Vagina (tissue), 2 donors: ENCODE results near the gene COQ8A.

Source experiments
- POLR2A ChIP-seq, 2 donors: fragments of 450-650 bp; IDR thresholded peaks; one replicate each; pipeline ENCODE4 v1.6.1; 2017; ENCODE audit warnings: antibody characterized with exemption in 2 of 2, mild to moderate bottlenecking in 2 of 2, moderate library complexity in 2 of 2
- POLR2AphosphoS5 ChIP-seq, 2 donors: sonication (generic); formaldehyde crosslinking; IDR thresholded peaks; one replicate each; pipeline ENCODE4 v1.9.0; 2017; ENCODE audit warnings: antibody characterized with exemption in 2 of 2, mild to moderate bottlenecking in 2 of 2, low read depth in 1 of 2; ENCODE audit not compliant: insufficient read depth in 1 of 2

- TF ChIP-seq POLR2A (IDR thresholded peaks at IDR 0.05), result no peak
- TF ChIP-seq POLR2AphosphoS5 (IDR thresholded peaks at IDR 0.05; ENCODE audit: insufficient read depth in 1 of 2, low read depth in 1 of 2), result no peak
Measured at GRCh38 chr1:226908913-226909312, 31.2 kb upstream of the COQ8A start.
